H1 (cell line): Measurements from ENCODE around the gene ENKUR. TPM values are rescaled to one million over a fixed set of nuclear protein-coding genes. Genes with fewer than 3 reads are reported as not detected.

ENCODE experiments used
- EGR1 ChIP-seq: IDR thresholded peaks from 2 replicates; pipeline ENCODE4 v1.6.1; 2011; ENCODE audit warnings: low read depth, low read length, borderline replicate concordance
- polyA plus RNA-seq, 7 experiments: library from polyadenylated mRNA; depleted of rRNA in 3 of 7; stranded (reverse) in 5 of 7; unstranded in 2 of 7; fragments of >200 nt in 5 of 7; fragments of 200-250 nt in 2 of 7; gene quantifications; 1 replicate in 5 of 7; 2 replicates in 1 of 7; 4 replicates in 1 of 7; pipeline versions ENCODE4 v1.2.1 to v1.2.3, GENCODE V29; 2011 to 2013; ENCODE audit warnings: missing spikeins in 2 of 7, mixed read lengths in 2 of 7
- total RNA-seq: library from RNA; stranded (reverse); fragmentation: NEBNext Ultra II Directional; extraction: Animal tissue kit (Norgen Biotek cat#: 25700); gene quantifications from 2 replicates; pipeline ENCODE4 v1.2.1, GENCODE V29; 2021

ENKUR gene
- total and polyA plus RNA-seq, 2 of the 8 experiments (the other 6 are each of a cell fraction or from before 2014, with no cell fraction given), result not detected

DNA sequence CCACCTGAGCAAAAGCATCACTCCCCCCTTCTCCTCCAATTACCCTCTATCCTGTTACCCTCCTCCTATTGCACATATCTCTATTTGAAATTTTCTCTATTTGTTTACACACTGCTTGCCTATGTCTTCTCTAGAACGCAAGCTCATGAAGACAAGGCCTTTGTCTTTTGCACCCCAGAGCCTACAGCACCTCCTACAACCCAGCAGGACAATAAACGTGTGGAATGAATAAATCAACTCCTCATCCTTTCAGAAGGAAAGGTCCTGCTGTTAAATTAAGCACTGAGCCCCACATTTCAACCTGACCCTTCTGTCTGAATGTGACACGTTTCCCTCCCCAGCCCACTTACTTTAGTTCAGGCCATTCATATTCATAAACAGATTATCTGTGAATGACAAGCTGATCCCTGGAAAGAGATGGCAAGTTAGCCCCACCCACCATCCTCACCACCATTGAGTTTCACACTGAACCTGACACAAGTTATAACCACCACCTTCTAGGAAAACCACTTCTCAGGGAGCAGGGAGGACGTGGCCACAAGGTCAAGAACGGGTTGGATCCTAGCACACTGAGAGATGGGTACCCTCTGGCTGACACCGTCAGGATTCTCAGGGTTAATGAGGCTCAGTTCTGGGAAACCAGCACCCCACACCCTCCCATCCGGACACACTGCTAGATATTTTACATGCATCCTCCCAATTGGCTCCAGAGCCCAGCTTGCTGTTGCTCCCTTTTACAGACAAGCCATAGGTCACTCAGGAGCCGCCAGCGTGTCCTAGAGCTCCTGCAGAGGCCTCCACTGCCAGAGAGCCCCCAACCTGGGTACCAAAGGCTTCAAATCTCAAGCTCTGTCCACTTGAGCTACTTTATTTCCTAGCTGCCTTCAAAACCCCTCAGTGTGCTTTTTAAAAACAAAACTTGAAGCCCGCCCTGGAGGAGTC, 64.5 kb downstream of the ENKUR start (continued):
- TF ChIP-seq EGR1, result no peak
- TF ChIP-seq, all 59 proteins: peak for 9
